ENCODE data around the gene CEBPE. TPM values are rescaled to one million over a fixed set of nuclear protein-coding genes. Genes with fewer than 3 reads are reported as not detected.

Gene CEBPE
- total RNA-seq, 4 donors from 2014 or later = not detected

DNA sequence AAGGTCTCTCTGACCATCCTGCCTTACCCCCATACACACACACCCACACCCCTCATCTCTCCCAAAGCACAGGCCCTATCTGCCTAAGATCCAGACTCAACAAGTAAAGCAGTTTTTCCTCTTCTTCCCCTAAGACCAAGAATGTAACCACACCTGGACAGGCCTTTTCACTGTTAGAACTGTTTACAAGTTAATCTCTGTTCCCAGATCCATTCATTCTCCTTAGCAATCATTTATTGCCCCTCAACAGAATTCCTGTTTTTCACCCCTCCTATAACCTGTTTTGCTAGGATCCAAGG is 12.4 kb downstream of the CEBPE start:
- TF ChIP-seq POLR2A (IDR thresholded peaks at IDR 0.05) (no peak), CTCF (IDR thresholded peaks at IDR 0.05) (no peak), EP300 (IDR thresholded peaks at IDR 0.05) (no peak)
- Histone ChIP-seq H3K27ac (no peak overlapping the region), H3K36me3 (no peaks in the 10 kb centered on the region), H3K4me1 (no peaks in the 10 kb centered on the region), H3K4me3 (no peak overlapping the region), H3K9me3 (no peaks in the 10 kb centered on the region), H3K27me3 (no peaks in the 10 kb centered on the region)
- DNase-seq (ENCODE audit: low spot score in 2 of 2) = no peak

DNA sequence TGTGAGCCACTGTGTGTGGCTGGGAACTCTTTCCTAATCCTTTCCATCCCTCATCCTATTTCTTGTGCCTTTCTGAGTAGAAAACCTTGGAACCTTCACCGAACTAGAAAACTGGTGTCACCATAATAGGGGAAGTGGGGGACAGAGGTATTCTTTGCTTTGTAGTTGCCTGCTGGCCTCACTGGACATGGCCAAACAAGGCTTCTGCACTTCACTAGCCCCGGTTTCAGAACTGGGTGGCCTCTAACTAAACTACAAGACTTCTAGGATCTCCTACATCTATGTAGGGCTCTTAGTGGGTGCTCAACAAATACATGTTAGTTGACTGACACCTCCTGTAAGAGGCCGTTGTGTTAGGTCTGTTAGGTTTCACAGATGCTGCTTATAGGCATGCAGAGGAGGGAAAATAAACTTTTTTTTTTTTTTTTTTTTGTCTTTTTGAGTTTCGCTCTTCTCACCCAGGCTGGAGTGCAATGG is 13.7 kb downstream of the CEBPE start:
- Histone ChIP-seq H3K36me3 (no peaks in the 10 kb centered on the region), H3K4me3 (no peak overlapping the region), H3K4me1 (no peaks in the 10 kb centered on the region), H3K9me3 (no peaks in the 10 kb centered on the region), H3K27me3 (no peaks in the 10 kb centered on the region), H3K27ac (no peak overlapping the region)
- TF ChIP-seq POLR2A (IDR thresholded peaks at IDR 0.05) (no peak), CTCF (IDR thresholded peaks at IDR 0.05) (no peak), EP300 (IDR thresholded peaks at IDR 0.05) (no peak)
- WGBS, 2 donors = 85 to 90% methylated on average over 4 of the region's 4 CpGs
- DNase-seq (ENCODE audit: low spot score in 2 of 2) = no peak

- Histone ChIP-seq H3K4me3 (no peak within 1 kb of the TSS), H3K27ac (no peak within 1 kb of the TSS), H3K9me3 (no peaks in the 10 kb centered on the region), H3K27me3 (no peaks in the 10 kb centered on the region), H3K4me1 (no peaks in the 10 kb centered on the region), H3K36me3 (no peaks in the 10 kb centered on the region)
- 52 to 58% methylated on average over 11 of the region's 11 CpGs for WGBS, 2 donors
- DNase-seq (ENCODE audit: low spot score in 2 of 2) = no peak
- TF ChIP-seq EP300 (IDR thresholded peaks at IDR 0.05) = no peak
- no peak for TF ChIP-seq POLR2A (IDR thresholded peaks at IDR 0.05)
- no peak for TF ChIP-seq CTCF (IDR thresholded peaks at IDR 0.05)
These were observed 14.3 kb downstream of the CEBPE start, which contains the start of gene CIROP for GRCh38 chr14:23104591-23105347. Gene CIROP (minus strand): TSS chr14:23104989. CDS start chr14:23104920, 69 bp downstream.

- Histone ChIP-seq H3K9me3 (no peaks in the 10 kb centered on the region), H3K27me3 (no peaks in the 10 kb centered on the region), H3K4me3 (no peak overlapping the region), H3K4me1 (no peaks in the 10 kb centered on the region), H3K27ac (no peak overlapping the region), H3K36me3 (peaks cover 0 to 5% (median 0%) of the 10 kb centered on the region in 3 donors)
- 82 to 85% methylated on average over 6 of the region's 6 CpGs for WGBS, 2 donors
- no peak for TF ChIP-seq CTCF (IDR thresholded peaks at IDR 0.05)
- TF ChIP-seq EP300 (IDR thresholded peaks at IDR 0.05) = no peak
- TF ChIP-seq POLR2A (IDR thresholded peaks at IDR 0.05) = no peak
- no peak for DNase-seq (ENCODE audit: low spot score in 2 of 2)
These were observed 14.9 kb downstream of the CEBPE start for GRCh38 chr14:23104070-23104590.

DNA sequence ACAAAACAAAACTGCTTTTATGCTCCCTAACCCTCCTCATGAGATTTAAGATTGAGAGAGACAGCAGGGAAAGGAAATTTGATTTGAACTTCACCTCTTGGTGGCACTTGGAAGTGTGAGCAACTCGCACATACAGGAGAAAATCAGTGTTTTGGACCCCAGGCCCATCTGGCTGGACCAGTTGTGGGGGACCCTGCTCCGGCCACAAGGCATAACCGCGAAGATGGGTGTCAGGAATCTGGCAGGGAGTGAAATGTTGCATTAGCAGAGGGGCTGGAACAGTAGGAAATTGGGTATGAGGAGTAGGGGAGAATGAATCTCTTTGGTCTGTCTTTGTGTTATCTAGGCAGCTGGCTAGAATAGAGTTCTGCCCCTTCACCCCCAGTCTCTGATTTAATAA is 15.5 kb downstream of the CEBPE start:
- H3K4me1 ChIP-seq = no peaks in the 10 kb centered on the region
- H3K9me3 ChIP-seq = no peaks in the 10 kb centered on the region
- H3K27me3 ChIP-seq = no peaks in the 10 kb centered on the region
- peaks cover 0 to 10% (median 0%) of the 10 kb centered on the region in 3 donors for H3K36me3 ChIP-seq
- WGBS, 2 donors = 85 to 89% methylated on average over 4 of the region's 4 CpGs
- TF ChIP-seq POLR2A (IDR thresholded peaks at IDR 0.05) (no peak), EP300 (IDR thresholded peaks at IDR 0.05) (no peak), CTCF (IDR thresholded peaks at IDR 0.05) (no peak)
- no peak overlapping the region for H3K4me3 ChIP-seq
- no peak for DNase-seq (ENCODE audit: low spot score in 2 of 2)
- no peak overlapping the region for H3K27ac ChIP-seq
